ENCODE data around the gene PALLD.

DNA sequence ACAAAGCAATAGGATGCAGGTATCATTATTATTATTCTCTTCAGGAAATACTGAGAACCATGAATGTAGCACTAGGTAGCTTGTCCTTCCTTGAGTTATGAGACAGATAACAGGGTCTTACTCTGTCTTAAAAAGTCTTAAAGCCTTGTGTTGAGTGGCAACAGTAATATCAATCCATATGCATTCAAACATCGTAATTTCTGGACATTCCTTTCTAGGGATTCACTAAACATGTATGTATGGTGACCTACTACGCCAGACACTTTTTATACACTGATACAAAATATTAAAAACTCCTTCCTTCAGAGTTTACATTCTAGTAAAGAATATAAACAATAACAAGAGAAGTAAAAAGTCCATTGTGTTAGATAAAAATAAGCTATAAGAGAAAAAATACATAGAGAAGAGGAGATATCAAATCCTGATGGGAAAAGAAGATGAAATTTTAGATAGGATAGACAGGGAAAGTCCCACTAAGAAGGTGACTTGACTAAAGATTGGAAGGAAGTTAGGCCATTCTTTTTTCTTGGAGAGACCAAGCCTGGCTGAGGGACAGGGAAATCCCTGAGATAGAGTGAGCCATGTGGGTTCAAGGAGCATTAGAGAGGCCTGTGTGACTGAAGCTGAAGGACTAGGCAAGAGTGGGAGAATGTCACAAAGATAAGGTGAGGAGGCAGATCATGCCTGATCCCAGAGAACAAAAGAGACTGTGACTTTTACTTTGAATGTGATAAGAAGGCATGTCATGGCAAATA is 11.5 kb upstream of the PALLD start:
- TF ChIP-seq EP300 (IDR thresholded peaks at IDR 0.05) (no peak), POLR2AphosphoS5 (IDR thresholded peaks at IDR 0.05) (no peak)
- TF ChIP-seq, protein P1, sequence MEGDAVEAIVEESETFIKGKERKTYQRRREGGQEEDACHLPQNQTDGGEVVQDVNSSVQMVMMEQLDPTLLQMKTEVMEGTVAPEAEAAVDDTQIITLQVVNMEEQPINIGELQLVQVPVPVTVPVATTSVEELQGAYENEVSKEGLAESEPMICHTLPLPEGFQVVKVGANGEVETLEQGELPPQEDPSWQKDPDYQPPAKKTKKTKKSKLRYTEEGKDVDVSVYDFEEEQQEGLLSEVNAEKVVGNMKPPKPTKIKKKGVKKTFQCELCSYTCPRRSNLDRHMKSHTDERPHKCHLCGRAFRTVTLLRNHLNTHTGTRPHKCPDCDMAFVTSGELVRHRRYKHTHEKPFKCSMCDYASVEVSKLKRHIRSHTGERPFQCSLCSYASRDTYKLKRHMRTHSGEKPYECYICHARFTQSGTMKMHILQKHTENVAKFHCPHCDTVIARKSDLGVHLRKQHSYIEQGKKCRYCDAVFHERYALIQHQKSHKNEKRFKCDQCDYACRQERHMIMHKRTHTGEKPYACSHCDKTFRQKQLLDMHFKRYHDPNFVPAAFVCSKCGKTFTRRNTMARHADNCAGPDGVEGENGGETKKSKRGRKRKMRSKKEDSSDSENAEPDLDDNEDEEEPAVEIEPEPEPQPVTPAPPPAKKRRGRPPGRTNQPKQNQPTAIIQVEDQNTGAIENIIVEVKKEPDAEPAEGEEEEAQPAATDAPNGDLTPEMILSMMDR (IDR thresholded peaks at IDR 0.05), result no peak

All from sigmoid colon (tissue), 4 donors.